Measurements from ENCODE around the gene ACSF2.

The ACSF2 gene

DNA sequence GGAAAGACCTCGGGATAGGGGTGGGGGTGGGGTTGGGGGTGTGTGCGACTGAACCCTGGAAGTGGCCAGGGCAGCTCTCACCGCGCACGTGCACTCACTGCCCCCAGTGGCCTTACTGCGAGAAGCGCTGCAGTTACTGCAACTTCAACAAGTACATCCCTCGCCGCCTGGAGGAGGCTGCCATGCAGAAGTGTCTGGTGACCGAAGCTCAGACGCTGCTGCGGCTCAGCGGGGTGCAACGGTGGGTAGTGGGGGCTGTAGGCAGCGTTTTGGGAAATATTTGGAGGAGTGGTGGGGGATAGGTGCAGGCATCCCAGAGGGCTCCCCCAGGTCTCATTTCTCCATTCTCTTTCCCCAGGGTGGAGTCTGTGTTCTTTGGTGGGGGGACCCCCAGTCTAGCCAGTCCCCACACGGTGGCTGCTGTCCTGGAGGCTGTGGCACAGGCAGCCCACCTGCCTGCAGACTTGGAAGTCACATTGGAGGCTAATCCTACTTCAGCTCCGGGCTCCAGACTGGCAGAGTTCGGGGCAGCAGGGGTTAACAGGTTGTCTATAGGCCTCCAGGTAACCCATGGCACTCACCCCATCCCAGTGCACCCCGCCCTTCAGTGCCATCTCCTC, 53.6 kb downstream of the ACSF2 start:
- DNase-seq = peak; percentile 77

DNA sequence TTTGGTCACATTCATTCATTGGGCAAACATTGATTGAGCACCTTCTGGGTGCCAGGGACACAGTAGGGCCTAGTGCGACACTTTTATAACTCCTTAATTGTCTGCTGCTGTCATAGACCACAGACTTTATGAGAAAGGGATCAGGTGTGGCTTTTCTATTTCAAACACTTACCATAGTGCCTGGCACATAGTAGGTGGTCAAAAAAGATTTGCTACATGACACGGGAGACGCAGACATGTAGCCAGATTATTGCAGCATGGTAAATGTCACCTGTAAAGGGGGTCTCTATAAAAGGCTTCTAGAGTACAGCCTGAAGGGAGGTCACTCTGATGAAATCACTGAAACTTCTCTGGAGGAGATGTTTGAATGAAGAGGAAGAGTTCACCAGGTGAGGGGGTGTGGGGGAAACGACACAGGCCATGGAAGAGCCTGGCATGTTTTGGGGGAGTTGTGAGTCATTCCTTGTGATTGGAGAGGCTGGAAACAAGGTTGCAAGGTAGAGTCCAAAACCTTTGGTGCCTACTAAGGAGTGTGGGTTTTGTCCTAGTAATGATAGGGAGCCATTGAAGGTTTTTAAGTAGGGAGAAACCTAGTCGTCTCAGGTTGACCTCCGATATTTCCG, 54.2 kb downstream of the ACSF2 start:
- DNase-seq = no peak

DNA sequence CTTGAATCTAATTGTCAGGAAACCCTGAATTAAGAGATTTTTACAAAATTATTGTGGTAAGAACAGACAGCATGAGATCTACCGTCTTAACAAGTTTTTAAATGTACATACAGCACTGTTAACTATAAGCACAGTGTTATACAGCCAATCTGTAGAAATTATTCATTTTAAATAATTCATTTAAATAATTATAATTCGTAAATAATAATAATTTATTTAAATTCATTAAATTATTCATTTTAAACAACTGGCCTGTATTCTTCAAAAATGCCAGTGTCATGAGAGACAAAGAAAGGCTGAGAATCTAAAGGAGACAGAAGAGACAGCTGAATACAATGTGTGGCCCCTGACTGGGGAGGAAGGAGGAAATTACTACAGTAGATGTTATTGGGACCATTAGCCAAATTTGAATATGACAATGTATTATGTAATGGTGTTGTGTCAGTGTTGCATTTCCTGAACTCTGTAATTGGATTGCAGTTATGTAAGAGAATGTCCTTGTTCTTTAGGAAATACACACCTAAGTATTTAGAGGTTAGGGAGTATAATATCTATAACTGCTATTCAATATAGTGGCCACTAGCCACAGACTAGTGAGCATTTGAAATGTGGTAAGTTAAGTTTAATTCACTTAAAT, 55.0 kb downstream of the ACSF2 start:
- no peak for DNase-seq

DNA sequence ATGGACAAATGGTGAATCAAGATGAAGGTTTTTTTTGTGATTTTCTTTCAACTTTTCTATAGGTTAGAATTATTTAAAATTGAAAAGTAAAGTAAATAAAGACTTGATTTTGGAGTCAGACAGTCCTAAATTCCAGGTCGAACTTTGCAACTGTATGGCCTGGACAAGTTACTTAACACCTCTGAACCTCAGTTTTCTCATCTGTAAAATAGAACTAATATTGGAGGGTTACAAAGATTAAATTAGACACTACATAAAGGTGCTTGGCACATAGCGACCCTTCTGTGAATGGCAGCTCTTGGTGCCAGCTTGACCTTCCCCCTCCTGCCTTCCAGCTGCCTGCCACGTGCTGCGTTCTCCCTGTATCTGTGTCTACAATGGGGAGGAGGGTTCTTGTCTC, 55.6 kb downstream of the ACSF2 start:
- DNase-seq = no peak

DNA sequence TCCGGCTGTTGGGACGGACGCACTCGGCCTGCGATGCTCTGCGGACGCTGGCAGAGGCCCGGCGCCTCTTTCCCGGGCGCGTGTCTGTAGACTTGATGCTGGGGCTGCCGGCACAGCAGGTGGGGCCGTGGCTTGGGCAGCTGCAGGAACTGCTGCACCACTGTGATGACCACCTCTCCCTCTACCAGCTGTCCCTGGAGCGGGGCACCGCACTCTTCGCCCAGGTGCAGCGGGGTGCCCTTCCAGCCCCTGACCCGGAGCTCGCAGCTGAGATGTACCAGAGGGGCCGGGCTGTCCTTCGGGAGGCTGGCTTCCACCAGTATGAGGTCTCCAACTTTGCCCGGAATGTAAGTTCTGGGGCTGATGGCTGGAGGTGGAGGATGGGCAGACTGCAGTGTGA, 56.1 kb downstream of the ACSF2 start:
- DNase-seq = no peak

DNA sequence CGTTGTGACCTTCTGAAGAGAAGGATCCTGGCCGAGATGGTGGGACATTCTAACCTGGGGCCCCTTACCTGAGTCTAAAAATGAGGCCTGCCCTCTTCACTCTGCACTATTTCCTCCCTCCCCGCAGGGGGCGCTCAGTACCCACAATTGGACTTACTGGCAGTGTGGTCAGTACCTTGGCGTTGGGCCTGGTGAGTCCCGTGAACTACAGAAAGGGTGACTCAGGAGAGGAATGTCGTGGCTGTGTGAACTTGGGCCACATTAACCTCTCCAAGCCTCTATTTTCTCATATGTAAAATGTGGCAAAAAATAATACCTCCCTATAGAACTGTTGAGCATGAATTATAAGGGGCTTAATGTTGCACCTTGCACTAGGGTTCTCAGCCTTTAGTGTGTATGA, 56.5 kb downstream of the ACSF2 start:
- peak; percentile 95 for DNase-seq

DNA sequence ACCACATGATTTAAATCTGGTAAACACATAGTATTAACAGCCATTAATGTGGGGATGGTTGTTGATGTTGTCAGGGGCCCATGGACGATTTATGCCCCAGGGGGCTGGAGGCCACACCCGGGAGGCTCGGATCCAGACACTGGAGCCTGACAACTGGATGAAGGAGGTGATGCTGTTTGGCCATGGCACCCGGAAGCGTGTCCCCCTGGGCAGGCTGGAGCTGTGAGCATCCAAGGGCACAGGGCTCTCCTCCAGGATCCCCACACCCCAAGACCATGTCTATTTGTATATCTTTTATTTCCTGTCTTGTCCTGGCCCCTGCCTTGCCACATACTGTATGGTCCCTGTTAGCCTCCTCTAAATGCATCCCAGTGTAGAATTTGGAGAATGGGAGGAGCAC, 57.2 kb downstream of the ACSF2 start:
- no peak for DNase-seq

DNA sequence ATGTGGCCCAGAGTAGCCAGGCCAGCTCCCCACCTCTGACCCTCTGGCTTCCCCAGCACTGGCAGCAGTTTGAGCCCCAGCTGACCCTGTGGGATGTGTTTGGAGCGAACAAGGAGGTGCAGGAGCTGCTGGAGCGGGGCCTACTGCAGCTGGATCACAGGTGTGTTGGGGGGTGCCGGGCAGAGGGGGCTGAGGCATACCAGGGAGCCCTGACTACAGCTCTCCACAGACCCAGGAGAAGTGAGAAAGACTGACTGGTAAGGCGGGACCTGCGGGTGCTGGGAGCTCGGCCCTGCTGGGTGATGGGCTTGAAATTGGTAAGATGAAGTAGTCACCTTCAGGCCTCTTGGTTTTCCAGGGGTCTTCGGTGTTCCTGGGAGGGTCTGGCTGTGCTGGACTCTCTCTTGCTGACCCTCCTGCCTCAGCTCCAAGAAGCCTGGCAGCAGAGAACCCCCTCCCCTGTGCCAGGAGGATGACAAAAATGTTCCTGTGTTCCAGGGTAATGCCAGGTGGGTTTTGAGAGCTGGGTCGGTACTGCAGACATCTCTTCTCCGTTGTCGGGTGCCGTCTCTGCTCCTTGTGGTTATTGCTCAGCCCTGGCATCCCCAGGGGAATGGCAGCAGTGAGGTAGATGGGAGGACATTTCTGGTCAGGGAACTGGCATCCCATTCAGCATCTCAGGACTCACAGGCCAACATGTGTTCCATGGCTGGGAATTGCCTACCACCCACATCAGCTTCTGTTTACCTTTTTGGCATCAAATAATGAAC, 58.6 kb downstream of the ACSF2 start:
- no peak for DNase-seq

DNA sequence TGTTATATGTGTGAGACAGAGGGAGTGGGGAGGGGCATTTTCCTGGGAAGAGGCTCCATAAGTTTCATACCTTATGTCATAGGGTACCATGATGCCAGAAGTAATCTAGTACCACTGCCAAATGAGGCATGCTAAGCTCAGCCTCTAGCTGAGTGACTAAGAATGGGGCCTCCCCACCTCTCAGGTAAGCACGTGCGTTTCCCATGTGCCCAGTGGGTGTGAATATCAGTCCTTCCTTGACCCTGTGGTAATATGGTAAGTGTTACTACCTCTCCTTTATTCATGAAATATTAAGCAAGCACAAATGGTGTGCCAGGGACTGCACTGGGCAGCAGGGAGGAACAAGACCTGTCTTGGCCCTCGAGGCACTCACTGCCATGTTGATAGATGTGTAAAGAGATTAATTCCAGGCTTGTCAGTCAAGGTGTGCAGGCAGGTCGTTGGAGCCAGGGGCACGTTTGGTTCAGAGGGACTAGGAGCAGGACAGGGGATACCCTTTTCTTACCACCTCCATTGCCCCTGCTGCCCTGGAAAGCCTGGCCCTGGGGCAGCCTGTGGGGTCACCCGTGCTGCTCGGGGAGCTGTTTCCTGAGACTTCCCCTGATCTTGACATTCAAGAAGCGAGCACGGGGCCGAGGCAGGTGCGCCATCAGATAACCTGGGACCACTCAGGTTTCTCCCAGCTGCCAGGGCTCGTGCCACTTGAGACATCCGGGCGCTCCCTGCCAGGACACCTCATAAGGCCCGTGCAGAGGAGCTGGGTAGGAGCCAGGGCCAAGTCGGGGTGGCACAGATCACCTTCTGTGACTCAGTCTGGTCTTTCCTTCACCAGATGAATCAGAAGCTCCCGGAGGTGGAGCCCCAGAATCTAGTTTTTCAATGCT, 61.4 kb downstream of the ACSF2 start:
- no peak for DNase-seq

DNA sequence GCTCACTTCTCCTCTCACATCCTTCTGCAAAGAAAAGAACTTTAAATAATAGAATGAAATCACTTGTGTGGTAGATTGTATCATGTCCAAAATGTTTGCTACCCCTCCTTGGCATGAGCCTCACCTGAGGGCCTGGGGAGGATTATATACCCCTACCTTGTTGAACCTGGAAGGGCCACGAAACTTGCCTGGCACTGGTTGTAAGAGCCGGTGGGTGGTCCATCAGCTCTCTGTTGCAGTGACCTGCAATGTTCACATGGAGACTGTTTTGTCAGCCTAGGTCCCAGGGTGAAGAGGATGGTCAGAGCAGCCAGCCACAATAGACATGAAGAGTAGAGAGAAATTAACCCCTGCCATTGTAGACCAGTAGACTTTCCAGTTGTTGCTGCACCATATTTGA, 62.9 kb downstream of the ACSF2 start:
- no peak for DNase-seq

DNA sequence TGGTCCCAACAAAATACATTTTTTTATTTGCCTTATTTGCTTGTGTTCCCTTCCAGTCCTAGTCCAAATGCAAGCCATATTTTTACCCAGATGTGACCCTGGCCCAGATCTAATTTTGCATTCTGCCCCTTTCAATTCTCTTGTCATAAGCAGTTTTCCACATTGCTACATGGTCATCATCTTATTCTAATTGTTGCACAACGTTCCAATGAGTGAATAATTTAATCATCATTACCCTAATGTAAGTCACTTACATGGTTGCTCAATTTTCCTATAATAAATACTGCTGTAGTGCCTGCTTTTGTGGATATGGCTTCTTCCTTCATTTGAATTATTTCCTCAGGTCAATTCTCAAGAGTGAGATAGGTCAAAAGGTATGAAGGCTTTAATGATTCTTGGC, 65.5 kb downstream of the ACSF2 start:
- DNase-seq = no peak

DNA sequence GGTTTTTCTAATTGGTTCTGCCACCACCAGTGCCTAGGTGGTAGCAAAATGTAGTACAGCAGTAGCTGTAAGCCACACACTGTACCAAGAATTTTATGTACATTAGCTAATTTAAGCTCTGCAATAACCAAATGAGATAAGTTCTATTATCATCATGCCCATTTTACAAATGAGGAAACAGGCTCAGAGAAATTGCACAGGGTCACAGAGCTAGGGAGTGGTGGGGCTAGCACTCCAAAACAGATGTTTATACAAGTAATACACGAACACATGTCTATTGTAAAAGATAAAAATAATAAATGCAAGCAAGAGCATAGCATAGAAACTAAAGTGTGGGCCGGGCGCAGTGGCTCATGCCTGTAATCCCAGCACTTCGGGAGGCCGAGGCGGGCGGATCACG, 66.2 kb downstream of the ACSF2 start:
- no peak for DNase-seq

DNA sequence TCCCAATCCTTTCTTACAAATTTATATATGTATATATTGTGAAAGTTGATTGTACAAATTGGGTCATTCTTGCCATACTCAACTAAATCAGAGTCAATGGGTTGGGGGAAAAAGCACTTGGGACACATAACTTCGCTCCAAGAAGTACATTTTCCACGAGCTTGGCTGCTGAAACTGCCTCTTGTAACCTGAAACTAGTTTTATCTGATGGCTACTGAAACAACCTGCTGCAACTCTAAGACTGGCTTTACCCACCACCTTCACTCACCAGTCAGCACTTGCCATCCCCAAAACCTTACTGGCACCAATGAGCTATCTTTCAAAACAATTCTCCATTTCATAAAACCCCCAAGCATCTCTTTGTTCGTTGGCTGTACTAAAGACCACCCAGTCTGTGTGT, 67.7 kb downstream of the ACSF2 start:
- DNase-seq = no peak

DNA sequence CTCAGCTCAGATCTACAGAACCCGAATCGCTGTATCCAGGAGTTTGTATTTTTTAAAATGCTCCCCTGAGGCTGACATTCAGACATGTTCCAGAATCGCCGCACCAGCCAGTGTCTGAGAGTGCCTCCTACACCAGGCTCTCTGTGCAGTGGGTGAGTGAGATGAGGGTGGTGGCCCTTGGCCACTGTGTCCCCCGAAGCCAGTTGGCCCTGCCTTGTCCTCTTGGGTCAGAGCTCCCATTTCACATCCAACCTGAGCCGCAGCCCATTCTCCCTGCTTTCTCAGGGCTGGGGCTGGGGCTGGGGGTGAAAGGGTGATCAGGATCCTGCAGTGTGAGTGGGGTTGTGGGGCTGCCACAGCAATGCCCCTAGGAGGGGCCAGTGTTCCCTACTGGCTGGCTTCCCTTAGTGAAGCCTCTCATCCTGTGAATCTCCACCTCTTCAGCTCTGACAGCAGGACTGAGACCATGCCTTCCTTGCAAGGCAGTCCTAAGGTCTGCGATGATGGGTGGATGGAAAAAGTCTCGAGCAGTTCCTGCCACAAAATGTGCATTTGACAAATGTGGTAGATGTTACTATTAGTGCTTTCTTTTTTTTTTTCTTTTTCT, 69.3 kb downstream of the ACSF2 start:
- DNase-seq = no peak

DNA sequence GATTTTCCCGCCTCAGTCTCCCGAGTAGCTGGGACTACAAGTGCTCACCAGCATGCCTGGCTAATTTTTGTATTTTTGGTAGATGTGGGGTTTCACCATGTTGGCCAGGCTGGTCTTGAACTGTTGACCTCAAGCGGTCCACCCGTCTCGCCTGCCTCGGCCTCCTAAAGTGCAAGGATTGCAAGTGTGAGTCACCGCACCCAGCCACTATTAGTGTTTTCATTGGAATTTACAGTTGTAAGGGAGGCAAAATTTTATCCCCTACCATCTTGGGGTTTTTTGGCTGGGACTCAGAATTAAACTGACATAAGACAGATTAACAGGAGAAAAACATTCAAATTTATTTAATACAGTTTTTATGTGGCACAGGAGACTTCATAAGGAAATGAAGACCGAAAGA, 69.9 kb downstream of the ACSF2 start:
- peak; percentile 62 for DNase-seq

DNA sequence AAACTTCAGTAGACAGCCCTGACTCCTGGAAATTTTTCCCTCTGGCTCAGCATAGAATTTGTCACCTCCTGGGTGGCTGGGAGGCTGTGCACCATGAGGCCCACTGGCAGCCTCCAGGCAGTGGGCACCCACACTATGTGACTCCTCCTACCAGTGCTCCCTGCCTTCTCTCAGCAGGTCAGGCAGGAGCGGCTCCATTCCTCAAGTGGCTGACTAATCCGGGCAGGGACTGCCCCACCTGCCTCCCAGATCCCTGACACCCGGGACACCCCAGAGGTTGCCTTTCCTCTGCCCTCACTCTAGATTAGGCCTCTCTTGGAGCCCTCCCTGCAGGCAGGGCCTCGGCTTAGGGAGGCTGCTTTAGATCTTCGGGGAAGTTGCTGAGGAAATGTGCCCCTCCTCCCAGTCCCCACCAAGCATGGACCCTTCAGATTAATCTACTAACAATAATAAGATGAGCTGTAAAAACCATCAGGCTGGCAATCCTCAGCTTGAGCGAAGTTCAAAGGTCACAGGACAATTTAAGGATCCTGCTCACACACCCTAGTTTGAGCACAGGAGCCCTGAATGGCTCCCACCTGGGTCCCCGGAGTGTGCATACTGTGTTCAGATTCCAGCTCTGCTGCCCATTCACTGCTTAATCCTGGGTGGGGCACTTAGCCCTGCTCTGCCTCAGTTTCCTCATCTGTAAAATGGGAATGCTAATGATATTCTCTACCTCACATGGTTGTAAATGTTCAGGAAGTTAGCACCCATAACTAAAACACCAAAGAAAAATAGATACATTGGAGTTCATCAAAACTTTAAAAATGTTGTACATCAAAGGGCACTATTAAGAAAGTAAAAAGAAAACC, 72.2 kb downstream of the ACSF2 start:
- no peak for DNase-seq

DNA sequence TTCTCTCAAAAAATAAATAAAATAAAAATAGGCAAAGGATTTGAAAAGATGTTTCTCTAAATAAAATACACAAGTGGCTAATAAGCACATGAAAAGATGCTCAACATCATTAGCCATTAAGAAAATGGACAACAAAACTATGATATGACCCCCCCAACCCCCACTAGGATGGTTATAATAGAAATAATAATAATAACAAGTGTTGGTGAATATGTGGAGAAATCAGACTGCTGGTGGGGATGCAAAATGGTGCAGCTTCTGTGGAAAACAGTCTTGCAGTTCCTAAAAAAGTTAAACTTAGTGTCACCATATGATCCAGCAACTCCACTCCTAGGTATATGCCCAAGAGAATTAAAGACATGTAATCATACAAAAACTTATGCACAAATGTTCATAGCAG, 73.3 kb downstream of the ACSF2 start:
- DNase-seq = no peak

DNA sequence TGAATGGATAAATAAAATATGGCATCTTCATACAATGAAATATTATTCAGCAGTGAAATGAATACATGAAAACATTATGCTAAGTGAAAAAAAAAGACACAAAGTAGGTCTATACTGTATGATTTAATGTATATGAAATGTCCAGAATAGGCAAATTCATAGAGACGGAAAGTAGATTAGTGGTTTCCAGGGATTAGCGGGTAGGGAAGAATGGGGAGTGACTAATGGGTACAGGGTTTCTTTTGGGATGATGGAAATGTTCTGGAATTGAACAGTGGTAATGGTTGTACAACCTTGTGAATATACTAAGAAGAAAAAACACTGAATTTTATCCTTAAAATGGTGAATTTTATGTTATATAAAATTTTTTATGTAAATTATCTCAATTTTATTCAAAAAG, 73.7 kb downstream of the ACSF2 start:
- DNase-seq = peak; percentile 60

DNA sequence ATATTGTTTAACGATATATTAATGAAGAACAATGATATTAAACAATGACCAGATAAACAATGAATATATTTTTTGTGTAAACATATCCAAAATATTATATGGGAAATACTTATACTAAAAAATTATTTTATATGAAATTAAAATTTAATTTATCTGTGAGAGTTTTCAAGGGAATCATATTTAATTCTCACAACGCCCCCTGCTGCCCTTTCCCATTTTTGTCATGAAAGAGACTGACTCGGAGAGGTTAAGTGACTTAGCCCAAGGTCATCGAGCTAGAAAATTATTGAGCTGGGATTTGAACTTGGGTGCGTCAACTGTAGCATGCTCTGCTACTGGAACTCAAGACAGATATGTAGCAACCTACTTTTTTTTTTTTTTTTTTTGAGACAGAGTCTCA, 75.0 kb downstream of the ACSF2 start:
- peak; percentile 24 for DNase-seq

DNA sequence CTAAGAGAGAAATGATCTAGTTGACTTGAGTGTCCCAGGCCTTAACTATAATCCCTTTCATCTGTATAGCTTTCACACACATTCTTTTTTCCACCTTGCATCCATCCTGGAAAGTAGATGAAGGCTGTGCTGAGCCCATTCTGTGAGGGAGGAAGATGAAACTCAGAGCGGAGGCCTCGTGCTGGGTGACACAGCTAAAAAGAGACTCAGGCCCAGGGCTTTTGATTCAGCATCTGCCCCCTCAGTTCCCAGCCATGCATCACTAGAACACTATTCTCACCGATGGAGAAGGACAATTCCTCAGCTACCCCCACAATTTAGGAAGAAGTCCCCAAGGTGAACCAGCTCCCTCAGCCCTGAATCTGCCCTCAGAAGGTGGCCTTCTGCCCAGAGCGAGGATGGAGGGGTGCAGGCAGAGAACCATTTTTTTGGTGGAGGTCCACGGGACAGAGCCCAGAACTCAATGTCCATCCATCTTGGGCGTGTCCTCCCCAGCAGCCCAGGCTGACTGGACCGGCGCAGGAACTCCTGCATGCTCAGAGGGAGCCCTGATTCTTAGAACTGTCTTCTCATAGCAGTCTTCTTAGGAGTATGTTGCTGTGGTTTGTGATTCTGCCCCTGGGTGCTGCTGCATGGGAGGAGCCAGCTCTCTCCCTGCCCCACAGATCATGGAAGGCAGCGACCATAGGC, 76.4 kb downstream of the ACSF2 start:
- DNase-seq = no peak

DNA sequence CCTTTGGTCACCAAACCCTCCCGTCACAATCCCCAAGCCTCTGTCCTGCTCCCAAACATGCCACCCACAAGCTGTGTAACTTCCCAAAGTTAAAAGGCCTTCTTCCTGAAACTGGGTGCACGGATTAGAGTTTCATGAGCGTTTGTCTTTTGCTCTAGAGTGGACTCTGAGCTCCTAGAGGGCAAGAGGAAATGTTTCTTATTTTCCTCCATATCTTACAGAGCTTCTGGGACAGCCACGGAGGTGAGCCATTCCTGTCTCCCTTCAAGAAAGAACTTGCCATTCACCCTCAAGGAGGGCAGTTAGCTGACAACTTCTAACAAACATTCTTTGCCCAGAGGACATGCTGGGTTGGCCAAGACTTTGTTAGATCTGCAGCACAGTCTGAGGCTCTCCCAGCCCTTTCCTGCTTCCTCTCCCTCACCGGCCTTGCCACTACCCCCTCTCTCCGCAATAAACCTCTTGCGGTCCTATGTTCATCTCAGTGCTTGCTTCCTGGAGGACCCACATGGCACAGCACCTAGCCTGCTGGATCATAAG, 79.6 kb downstream of the ACSF2 start:
- no peak for DNase-seq
